Spleen (tissue), 7 donors: ENCODE measurements around the gene HTR5A.
"Not testable (repeated sequence)": the region's sequence is repeated elsewhere in the genome, so short reads cannot be mapped to it uniquely, and the experiment has no call there.

ENCODE experiments used
- CTCF ChIP-seq, 11 experiments: fragments of 200-600 bp in 7 of 11; fragments of 450-650 bp in 4 of 11; sonication (generic) in 4 of 11; IDR thresholded peaks in 8 of 11; conservative IDR thresholded peaks in 3 of 11; 1 replicate in 7 of 11; 2 replicates in 4 of 11; pipeline versions ENCODE4 v1.4.0 to v1.8.0; 2016 to 2021; ENCODE audit warnings: antibody characterized with exemption in 11 of 11, inconsistent platforms in 4 of 11, mild to moderate bottlenecking in 1 of 11
- POLR2AphosphoS5 ChIP-seq, 3 donors: sonication (generic); formaldehyde crosslinking; IDR thresholded peaks; one replicate each; pipeline ENCODE4 v1.5.1; 2017; ENCODE audit warnings: antibody characterized with exemption in 3 of 3
- donor health status: DM: no; HTN: no; CAD: no; lungs with moderate emphysema.
- donor health status: DM: no; HTN: no; CAD: no.
- donor health status: DM: no; HTN: no; CAD: no.

- TF ChIP-seq CTCF (IDR thresholded peaks at IDR 0.05 in 8 of 11, conservative IDR thresholded peaks at IDR 0.05 in 3 of 11); POLR2AphosphoS5 (IDR thresholded peaks at IDR 0.05): not testable (repeated sequence)
These were observed 35.6 kb upstream of the HTR5A start for GRCh38 chr7:155034495-155034894.
